Measurements from ENCODE around the gene MAPKBP1.
A peak's percentile ranks its signal among the peaks of the same experiment; 100 is the strongest.

MAPKBP1 gene

GRCh38 chr15:41798607-41799487 is 24.6 kb downstream of the MAPKBP1 start:
- DNase-seq (ENCODE audit: low read depth): no peak
- H3K4me3 ChIP-seq (ENCODE audit: low read length): no peak overlapping the region
- TF ChIP-seq, protein P1, sequence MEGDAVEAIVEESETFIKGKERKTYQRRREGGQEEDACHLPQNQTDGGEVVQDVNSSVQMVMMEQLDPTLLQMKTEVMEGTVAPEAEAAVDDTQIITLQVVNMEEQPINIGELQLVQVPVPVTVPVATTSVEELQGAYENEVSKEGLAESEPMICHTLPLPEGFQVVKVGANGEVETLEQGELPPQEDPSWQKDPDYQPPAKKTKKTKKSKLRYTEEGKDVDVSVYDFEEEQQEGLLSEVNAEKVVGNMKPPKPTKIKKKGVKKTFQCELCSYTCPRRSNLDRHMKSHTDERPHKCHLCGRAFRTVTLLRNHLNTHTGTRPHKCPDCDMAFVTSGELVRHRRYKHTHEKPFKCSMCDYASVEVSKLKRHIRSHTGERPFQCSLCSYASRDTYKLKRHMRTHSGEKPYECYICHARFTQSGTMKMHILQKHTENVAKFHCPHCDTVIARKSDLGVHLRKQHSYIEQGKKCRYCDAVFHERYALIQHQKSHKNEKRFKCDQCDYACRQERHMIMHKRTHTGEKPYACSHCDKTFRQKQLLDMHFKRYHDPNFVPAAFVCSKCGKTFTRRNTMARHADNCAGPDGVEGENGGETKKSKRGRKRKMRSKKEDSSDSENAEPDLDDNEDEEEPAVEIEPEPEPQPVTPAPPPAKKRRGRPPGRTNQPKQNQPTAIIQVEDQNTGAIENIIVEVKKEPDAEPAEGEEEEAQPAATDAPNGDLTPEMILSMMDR (IDR thresholded peaks at IDR 0.05; ENCODE audit: insufficient read depth, low read depth, low read length, missing control alignments): no peak

DNA sequence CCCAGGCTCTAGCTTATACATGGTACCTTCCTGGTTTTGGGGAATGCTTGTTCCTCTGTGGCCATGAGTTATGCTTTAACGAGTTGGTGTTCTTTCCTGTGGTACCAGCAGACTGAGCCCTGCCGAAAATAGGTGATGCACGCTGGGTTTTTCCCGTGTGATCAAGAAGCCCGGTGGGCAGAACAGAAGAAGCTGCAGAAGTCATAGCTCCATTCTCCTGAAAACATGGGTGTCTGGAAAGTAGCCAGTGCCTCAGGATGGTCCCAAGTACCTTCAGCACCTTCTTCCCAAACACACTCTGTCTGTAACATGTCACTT is 25.2 kb downstream of the MAPKBP1 start:
- no peak for DNase-seq (ENCODE audit: low read depth)
- TF ChIP-seq, protein P1 (IDR thresholded peaks at IDR 0.05; ENCODE audit: insufficient read depth, low read depth, low read length, missing control alignments): no peak
- no peak overlapping the region for H3K4me3 ChIP-seq (ENCODE audit: low read length)

GRCh38 chr15:41801185-41801584 is 26.9 kb downstream of the MAPKBP1 start:
- TF ChIP-seq, protein P1 (IDR thresholded peaks at IDR 0.05; ENCODE audit: insufficient read depth, low read depth, low read length, missing control alignments): no peak
- no peak overlapping the region for H3K4me3 ChIP-seq (ENCODE audit: low read length)
- no peak for DNase-seq (ENCODE audit: low read depth)

- DNase-seq (ENCODE audit: low read depth): peak; percentile 85
- TF ChIP-seq, protein P1 (IDR thresholded peaks at IDR 0.05; ENCODE audit: insufficient read depth, low read depth, low read length, missing control alignments): no peak
- no peak overlapping the region for H3K4me3 ChIP-seq (ENCODE audit: low read length)
Observed at GRCh38 chr15:41801850-41802455, 27.7 kb downstream of the MAPKBP1 start.

- no peak overlapping the region for H3K4me3 ChIP-seq (ENCODE audit: low read length)
- TF ChIP-seq, protein P1 (IDR thresholded peaks at IDR 0.05; ENCODE audit: insufficient read depth, low read depth, low read length, missing control alignments): no peak
- peak; percentile 99 for DNase-seq (ENCODE audit: low read depth)
Observed at GRCh38 chr15:41804361-41804760, 30.1 kb downstream of the MAPKBP1 start.

GRCh38 chr15:41804916-41805666 is 30.8 kb downstream of the MAPKBP1 start:
- H3K4me3 ChIP-seq (ENCODE audit: low read length): no peak overlapping the region
- DNase-seq (ENCODE audit: low read depth): peak; percentile 61

More at GRCh38 chr15:41804916-41805666, 30.8 kb downstream of the MAPKBP1 start:
- TF ChIP-seq, protein P1 (IDR thresholded peaks at IDR 0.05; ENCODE audit: insufficient read depth, low read depth, low read length, missing control alignments): no peak
